ENCODE measurements around the gene CARD19.

Gene CARD19

DNA sequence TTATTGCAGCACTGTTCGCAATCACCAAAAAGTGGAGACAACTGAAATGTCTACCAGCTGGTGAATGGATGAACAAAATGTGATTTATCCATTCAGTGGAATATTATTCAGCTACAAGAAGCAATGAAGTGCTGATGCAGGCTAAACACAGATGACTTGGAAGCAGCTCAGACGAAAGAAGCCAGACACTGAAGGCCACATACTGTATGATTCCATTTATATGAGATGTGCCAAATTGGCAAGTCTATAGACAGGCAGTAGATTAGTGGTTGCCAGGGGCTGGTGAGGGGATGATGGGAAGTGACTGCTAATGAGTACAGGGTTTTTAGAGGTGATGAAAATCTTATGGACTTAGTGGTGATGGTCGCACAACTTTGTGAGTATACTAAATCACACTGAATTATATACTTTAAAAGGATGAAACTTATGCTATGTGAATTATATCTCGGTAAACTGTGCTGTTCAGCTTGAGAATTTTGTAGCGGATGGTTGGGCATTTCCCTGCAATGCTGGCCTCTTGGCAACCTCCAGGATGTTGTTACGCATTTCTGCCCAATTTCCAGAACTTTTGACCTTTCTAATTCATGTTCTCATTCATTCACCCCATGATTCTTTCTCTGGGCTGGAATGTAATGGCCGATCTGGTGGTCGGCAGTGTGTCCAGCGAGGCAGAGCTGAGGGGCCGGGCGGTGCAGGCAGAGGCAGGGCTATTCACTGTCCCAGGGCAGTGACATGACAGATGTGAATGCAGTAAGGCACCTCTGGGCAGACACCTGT is 66.0 kb downstream of the CARD19 start:
- no peak for DNase-seq (ENCODE audit: low spot score)

Measured in CD4-positive, alpha-beta T cell treated with Interleukin-6 at 100 ng/mL for 8 hours (primary cell).